GM18951 (cell line): Measurements from ENCODE around the gene ULK1.

Source experiments
- POLR2A ChIP-seq: IDR thresholded peaks from 4 replicates; pipeline ENCODE4 v1.6.1; 2011; ENCODE audit warnings: mild to moderate bottlenecking; ENCODE audit not compliant: insufficient read length, insufficient read depth; ENCODE audit errors: extremely low read depth
- in situ Hi-C: fragments of 300-500 bp; cut with MboI; formaldehyde crosslinking; loops from one replicate; pipeline ENCODE4 v1.12.0; 2022; ENCODE audit warnings: low sequenced_read_pairs, mixed read lengths, inconsistent platforms; ENCODE audit not compliant: unreplicated experiment

ULK1 gene

DNA sequence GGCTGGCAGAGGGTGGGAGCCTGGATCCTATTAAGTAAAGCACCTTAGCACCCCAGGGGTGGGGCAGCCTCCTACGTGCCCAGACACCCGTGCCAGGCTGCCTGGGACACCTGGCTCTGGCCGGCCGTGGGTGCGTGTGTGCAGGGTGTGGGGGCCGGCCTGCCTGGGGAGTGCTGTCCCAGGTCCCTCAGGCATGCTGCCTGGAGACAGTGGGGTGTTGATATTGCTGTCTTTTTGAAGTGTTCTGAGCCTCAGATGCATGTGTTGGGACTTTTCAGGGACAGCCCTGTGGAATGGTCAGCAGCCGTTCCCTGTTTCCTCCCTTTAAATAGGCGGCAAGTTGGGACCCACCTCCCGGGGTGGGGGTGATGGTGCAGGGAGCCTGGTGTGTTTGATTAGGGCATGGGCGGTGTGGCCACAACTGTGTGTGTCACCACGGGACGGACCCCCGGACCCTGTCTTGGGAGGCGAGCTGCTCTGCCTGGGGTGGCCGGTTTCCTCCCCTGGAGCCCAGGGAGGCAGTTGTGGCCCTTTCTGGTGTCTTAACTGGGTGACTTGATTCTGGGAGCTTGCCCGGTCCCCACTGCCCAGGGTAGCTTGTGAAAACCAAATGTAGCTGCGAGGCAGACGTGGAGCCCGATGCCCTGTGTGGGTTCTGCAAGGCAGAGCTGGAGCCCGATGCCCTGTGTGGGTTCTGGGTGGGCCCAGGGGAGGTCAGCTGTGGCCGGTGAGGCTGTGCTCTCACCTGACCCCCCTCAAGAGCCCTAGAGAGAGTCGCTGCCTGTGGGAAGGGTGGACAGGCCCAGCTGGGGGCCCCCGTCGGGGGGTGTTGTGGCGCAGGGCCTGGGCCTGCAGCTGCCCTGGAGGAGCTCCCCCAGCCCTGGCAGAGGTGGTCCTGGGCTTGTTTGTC lies 8.2 kb downstream of the ULK1 start:
- in situ Hi-C loops, result no loop called here
- TF ChIP-seq POLR2A, result no peak

GRCh38 chr12:131903270-131904255 lies 9.1 kb downstream of the ULK1 start:
- in situ Hi-C loops, result no loop called here
- no peak for TF ChIP-seq POLR2A

- in situ Hi-C loops, result no loop called here
- TF ChIP-seq POLR2A, result no peak
Observed at GRCh38 chr12:131904346-131904745, 9.9 kb downstream of the ULK1 start.

DNA sequence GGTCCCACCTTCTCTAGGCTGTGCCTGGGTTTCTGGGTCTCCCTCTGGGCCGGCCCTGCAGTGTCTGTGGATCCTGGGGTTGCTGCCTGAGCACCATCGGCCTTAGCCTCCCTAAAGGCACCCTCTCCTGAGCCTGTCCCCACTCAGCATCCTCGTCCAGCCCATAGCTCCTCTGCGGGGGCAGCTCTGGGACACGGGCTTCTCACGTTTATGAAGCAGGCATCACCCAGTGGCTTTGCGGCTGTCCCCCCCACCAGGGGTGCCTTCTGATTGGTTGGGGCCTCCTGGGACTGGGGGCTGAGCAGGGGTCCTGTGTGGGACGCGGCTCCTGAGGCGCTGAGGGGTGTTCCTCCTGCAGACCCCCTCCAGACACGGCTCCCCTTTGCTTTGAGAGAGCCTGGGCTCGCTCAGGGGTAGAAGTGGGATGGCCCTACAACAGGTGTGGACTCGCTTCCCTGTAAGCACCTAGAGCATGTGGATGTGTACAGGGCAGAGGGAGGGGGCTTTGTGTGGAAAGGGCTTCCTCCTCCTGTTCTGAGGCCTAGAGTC lies 10.7 kb downstream of the ULK1 start:
- in situ Hi-C loops, result no loop called here
- TF ChIP-seq POLR2A, result no peak

GRCh38 chr12:131905630-131906091 lies 11.2 kb downstream of the ULK1 start:
- TF ChIP-seq POLR2A, result no peak
- in situ Hi-C loops, result no loop called here

DNA sequence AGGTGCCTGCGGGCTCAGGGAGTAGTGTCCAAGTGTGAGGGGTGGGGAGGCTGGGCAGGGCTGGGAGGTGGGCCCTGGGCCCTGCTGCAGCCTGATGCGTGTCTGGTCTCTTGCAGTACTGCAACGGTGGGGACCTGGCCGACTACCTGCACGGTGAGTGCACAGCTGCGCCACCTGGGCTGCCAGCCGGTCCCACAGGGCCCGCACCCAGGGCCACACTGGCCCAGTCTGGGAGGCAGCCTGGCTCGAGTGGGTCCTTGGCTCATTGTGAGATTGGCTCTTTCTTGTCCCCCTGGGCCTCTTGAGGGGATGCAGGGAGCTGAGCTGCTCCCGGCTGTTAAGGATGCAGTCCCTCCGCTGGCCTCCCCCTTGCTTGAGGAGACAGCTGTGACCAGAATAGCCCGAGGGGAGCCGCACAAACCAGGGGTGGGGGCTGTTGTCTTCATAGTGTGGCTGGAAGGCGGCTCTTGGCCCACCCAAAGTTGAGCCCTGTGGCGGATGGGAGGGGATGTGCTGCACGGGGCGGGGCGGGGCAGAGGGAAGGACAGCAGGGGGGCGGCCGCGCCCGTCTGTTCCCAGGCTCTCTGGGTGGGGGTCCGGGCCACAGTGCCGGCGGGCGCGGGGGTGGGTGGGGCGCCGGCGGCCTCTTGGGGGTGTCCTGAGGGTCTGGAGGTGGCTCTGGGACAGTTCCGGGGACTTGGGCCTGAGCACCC lies 13.1 kb downstream of the ULK1 start:
- in situ Hi-C loops, result no loop called here
- no peak for TF ChIP-seq POLR2A

DNA sequence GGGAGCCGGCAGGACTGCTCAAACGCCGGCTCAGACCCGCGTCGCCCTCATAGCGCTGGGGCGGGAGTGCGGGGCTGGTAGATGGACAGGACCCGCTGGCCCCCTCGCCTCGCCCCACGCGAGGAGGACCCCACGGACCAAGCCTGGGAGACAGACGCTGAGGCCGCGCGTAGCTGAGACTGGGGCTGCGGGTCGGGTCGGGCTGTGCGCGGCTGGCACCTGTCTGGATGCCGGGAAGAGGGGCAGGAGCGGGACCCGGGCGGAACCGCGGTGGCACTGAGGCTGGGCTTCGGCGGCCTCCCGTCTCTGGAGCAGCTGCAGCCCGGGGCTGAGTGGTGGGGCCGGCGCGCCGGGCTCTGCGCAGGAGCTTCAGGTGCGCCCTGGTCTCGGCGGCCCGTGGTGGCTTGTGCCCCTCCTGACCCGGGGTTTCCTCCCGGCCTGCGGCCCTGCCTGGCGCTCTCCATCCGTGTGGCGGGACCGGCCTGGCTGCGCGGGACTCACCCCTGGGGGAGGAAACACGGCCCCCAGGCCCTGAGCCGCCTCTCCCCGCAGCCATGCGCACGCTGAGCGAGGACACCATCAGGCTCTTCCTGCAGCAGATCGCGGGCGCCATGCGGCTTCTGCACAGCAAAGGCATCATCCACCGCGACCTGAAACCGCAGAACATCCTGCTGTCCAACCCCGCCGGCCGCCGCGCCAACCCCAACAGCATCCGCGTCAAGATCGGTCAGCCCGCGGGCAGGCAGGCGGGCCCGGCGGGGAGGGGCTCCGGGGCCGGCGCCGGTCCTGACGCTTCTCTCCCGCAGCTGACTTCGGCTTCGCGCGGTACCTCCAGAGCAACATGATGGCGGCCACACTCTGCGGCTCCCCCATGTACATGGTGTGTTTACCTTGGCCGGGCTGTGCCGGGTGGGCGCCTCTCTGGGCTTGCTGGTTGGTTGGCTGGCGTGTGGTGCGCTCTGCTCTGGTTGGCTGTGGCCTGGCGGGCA lies 14.0 kb downstream of the ULK1 start:
- in situ Hi-C loops, result no loop called here

DNA sequence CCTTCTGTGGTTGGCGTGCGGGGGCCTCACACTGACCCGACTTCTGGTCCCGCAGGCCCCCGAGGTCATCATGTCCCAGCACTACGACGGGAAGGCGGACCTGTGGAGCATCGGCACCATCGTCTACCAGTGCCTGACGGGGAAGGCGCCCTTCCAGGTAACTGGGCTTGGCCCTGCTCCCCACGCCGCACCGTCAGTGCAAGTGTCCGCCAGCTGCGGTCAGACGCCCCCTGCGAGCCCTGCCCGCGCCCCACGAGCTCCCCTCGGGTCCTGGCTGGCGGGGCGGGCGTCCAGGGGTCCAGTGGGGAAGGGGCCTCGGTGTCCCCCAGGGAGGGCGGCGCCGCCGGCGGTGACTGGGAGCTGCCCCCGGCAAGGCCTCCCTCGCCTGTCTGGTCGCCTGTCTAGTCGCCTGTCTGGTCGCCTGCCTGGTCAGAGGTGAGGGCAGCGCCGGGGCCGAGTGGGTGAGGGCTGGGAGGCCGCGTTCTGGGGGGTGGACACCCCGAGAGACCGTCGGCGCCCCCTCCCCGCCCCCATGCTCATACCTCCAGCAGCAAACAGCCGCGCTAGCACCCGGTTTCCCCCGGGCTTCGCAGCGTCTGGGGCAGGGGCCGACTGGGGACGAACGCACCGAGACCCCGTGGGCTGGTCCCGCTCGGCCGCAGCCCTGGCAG lies 14.8 kb downstream of the ULK1 start:
- in situ Hi-C loops, result no loop called here
- TF ChIP-seq POLR2A, result no peak

More for the DNA sequence above, 14.0 kb downstream of the ULK1 start:
- no peak for TF ChIP-seq POLR2A

GRCh38 chr12:131909752-131910219 lies 15.4 kb downstream of the ULK1 start:
- TF ChIP-seq POLR2A, result no peak
- in situ Hi-C loops, result no loop called here

GRCh38 chr12:131910302-131911027 lies 16.0 kb downstream of the ULK1 start:
- in situ Hi-C loops, result no loop called here
- TF ChIP-seq POLR2A, result no peak

DNA sequence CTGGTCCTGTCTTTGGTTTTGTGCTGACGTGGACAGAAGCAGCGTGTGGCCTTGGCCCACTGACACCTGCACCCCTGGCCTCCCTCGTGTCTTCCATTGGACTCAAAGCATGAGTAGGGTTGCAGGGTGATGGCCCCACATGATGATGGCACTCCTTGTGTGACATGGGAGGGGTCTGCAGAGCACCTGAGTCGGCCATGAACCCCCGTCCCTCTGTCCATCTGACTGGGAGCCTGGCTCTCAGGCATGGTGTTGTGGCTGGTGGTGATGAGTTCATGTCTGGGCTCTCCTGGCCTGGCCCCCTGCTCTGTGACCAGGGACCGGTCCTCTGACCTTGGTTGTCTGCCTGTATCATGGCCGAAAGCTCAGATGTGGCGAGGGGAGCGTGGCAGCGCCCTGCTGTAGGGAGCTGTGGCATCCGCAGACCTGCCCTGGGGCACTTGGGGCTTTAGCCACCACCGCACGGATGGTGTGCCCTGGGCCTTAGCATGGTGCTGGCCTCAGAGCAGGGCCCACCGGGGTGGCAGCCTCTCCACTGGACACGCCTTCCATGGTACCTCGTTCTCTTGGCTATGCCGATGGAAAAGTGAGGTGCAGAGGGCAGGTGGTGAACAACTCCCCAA lies 16.7 kb downstream of the ULK1 start:
- in situ Hi-C loops, result no loop called here
- TF ChIP-seq POLR2A, result no peak
